ENCODE results near the gene HS6ST1.

The HS6ST1 gene

DNA sequence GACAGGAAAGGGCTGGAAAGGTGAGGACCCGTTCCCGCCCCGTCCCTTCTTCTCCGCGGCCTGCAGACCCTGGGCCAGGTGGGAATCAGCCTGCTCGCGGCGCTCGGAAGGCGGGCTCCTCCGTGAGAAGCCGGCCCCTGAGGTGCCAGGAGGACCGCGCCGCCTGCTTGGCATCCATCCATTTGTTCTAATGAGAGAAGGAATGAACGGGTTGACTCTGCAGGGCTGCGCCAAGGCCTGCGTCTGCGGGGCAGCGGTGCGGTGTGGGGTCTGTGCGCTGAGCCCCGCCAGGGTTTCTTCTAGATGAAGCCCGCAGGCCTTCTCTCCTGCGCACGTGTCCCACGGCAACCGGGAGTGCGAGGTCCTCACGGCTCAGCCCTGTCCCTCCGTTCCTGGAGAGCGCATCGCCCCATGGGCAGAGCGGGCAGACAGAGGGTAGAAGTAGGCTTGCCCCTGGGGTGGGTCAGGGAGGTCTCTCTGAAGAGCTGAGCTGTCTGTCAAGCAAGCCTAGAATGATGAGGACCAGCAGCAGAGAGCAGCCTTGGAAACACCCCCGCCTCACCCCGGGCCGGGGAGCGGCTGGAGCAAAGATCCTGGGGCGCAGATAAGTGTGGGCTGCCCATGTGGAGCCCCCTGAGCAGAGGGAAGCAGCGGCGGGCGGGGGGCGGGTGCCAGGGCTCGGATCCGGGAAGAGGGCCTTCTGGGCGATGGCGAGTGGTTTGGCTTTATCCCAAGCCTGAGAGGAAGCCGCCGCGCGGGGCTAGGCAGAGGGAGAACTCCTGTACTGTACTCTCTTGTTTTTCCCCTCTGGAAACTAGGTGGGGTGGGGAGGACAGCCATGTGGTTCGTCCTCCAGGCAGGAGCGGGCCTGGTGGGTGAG is 27.9 kb upstream of the HS6ST1 start:
- Histone ChIP-seq H3K4me1 (peaks cover 5% of the 10 kb centered on the region), H3K4me2 (ENCODE audit: low read length) (no peak overlapping the region), H3K27me3 (ENCODE audit: control insufficient read depth, insufficient read depth, low read length) (no peaks in the 10 kb centered on the region), H2AFZ (no peak overlapping the region), H3K9ac (no peak overlapping the region), H3K79me2 (no peaks in the 10 kb centered on the region), H3K9me3 (ENCODE audit: control insufficient read depth, low read length) (no peaks in the 10 kb centered on the region), H3K27ac (no peak overlapping the region), H3K36me3 (ENCODE audit: control insufficient read depth, insufficient read depth, low read length) (no peaks in the 10 kb centered on the region), H3K4me3 (ENCODE audit: low read depth, low read length) (no peak overlapping the region)
- no peak for TF ChIP-seq CTCF (IDR thresholded peaks at IDR 0.05)

DNA sequence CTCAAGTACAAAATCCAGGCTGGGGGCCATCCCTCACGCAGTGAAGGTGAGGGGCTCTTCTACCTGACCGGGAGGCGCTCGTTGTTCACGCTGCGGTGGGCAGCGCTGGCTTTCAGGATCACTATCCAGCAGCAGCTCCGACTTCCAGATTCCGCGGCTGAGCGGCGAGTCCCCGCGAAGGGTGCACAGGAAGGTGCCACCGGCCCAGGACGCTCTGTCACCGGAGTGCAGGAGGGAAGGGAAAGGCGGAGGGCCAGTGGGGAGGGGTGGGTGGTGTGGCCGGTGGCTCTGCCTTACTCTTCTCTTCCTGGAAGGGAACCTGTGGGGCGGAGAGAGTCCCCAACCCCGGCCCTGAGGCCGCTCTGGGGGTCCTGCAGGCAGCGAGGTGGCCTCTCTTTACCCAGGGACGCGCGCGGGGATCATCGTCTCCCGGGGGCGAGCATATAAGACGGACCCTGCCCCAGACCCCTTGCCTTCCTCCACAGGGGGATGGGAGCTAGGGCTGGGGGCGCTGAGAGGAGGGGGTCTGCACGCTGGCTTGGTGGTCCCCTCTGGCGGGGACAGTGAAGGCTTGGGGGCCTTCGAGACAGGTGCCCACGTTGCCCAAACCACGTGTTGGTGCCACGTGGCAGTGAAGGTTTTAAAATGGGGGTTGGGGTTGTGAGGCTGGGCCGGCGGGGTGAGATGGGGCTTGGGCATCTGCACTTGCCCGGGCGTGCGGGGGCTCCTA is 26.9 kb upstream of the HS6ST1 start:
- Histone ChIP-seq H3K27me3 (ENCODE audit: control insufficient read depth, insufficient read depth, low read length) (no peaks in the 10 kb centered on the region), H3K36me3 (ENCODE audit: control insufficient read depth, insufficient read depth, low read length) (no peaks in the 10 kb centered on the region), H3K4me3 (ENCODE audit: low read depth, low read length) (no peak overlapping the region), H3K4me1 (peaks cover 5% of the 10 kb centered on the region), H3K79me2 (no peaks in the 10 kb centered on the region), H3K4me2 (ENCODE audit: low read length) (no peak overlapping the region), H2AFZ (no peak overlapping the region), H3K9me3 (ENCODE audit: control insufficient read depth, low read length) (no peaks in the 10 kb centered on the region), H3K9ac (no peak overlapping the region), H3K27ac (no peak overlapping the region)
- no peak for TF ChIP-seq CTCF (IDR thresholded peaks at IDR 0.05)

DNA sequence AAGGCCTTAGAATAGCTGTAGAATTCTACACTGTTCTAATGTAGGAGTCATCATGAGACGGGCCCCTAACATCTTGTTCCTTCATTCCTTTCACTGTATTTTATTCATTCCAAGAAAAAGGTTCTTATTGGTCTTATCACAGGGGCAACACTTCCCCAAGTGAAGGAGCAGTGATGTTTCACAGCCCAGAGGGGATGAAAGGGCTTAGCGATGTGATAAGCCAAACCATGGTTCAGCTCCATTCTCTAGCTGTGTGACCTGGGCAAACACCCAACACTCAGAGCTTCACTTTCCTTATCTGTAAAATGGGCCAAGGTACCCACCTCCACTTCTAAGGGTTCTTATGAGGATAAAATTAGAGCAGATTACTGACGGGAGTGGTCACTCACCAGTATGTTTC is 25.4 kb upstream of the HS6ST1 start:
- Histone ChIP-seq H3K4me2 (ENCODE audit: low read length) (no peak overlapping the region), H3K27ac (no peak overlapping the region), H3K36me3 (ENCODE audit: control insufficient read depth, insufficient read depth, low read length) (no peaks in the 10 kb centered on the region), H3K9ac (no peak overlapping the region), H3K79me2 (no peaks in the 10 kb centered on the region), H3K9me3 (ENCODE audit: control insufficient read depth, low read length) (no peaks in the 10 kb centered on the region), H3K27me3 (ENCODE audit: control insufficient read depth, insufficient read depth, low read length) (no peaks in the 10 kb centered on the region), H2AFZ (no peak overlapping the region), H3K4me3 (ENCODE audit: low read depth, low read length) (no peak overlapping the region), H3K4me1 (peaks cover 5% of the 10 kb centered on the region)
- no peak for TF ChIP-seq CTCF (IDR thresholded peaks at IDR 0.05)

DNA sequence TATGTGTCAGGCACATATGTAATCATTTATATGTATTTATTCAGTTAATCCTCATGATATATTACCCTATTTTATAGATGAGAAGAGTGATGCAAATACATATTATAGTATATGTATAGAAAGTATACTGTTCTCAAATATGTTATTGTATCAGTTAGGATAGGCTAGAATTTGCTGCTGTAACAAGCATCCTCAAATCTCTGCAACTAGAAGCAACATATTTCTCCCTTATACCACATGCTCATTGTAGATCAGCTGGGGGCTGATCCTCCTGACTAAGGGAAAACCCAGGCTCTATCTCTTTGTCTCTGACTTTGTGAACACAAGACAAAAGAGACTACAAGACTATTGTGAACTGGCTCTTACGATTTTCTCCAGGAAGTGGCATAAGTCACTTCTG is 24.8 kb upstream of the HS6ST1 start:
- Histone ChIP-seq H3K9me3 (ENCODE audit: control insufficient read depth, low read length) (no peaks in the 10 kb centered on the region), H3K27me3 (ENCODE audit: control insufficient read depth, insufficient read depth, low read length) (no peaks in the 10 kb centered on the region), H2AFZ (no peak overlapping the region), H3K4me3 (ENCODE audit: low read depth, low read length) (no peak overlapping the region), H3K27ac (no peak overlapping the region), H3K79me2 (no peaks in the 10 kb centered on the region), H3K36me3 (ENCODE audit: control insufficient read depth, insufficient read depth, low read length) (no peaks in the 10 kb centered on the region), H3K4me2 (ENCODE audit: low read length) (no peak overlapping the region), H3K9ac (no peak overlapping the region), H3K4me1 (peaks cover 5% of the 10 kb centered on the region)
- no peak for TF ChIP-seq CTCF (IDR thresholded peaks at IDR 0.05)
